HepG2 (cell line): ENCODE results near the gene ZBTB21. TPM values are rescaled to one million over a fixed set of nuclear protein-coding genes. Genes with fewer than 3 reads are reported as not detected.
A peak's percentile ranks its signal among the peaks of the same experiment; 100 is the strongest.

Experiments
- ATAC-seq: fragments of 200-7000 bp; cut with Tn5 transposase; 3 replicates; pipeline ENCODE4 v1.9.1; 2020; ENCODE audit warnings: mild to moderate bottlenecking, moderate library complexity
- BruUV-seq: library from RNA; stranded (reverse); fragments of 400-500 nt; replicated peaks from 2 replicates; lab custom pipeline; 2021; lab: Mats Ljungman, UMichigan
- CTCF ChIA-PET: fragments of 300-600 bp; formaldehyde crosslinking; extraction: SDS; loops from one replicate; lab custom pipeline; 2021; ENCODE audit warnings: low total read pairs, inconsistent platforms, low intra/inter-chr PET ratio; lab: Yijun Ruan, JAX
- POLR2A ChIA-PET: fragments of 350-600 bp; sonication (Branson Sonifier 250); formaldehyde crosslinking; loops from one replicate; lab custom pipeline; 2020; ENCODE audit warnings: antibody characterized with exemption, inconsistent platforms; lab: Yijun Ruan, JAX
- DNase-seq: peaks from one replicate; pipeline ENCODE4 v3.0.0-alpha.2; 2015; ENCODE audit warnings: low spot score
- FAIRE-seq: peaks from 3 replicates; lab custom pipeline; 2011; peaks lifted over from hg19 to GRCh38; lab: Jason Lieb, UNC
- H2AFZ ChIP-seq: one replicate; pipeline ENCODE4 v1.6.1; 2011; ENCODE audit warnings: low read length, inconsistent platforms
- H3K27ac ChIP-seq: fragments of 300-600 bp; 3 replicates; pipeline ENCODE4 v1.8.0; 2011; ENCODE audit warnings: mixed run types, mild to moderate bottlenecking, mixed read lengths, low read length, inconsistent platforms; ENCODE audit not compliant: insufficient read depth; ENCODE audit errors: extremely low read length
- H3K27me3 ChIP-seq, 2 experiments: fragments of 200-600 bp in 1 of 2; 2 replicates in 1 of 2; 3 replicates in 1 of 2; pipeline versions ENCODE4 v1.6.0 to v1.8.0; 2011; ENCODE audit warnings: low read length in 2 of 2, mild to moderate bottlenecking in 2 of 2, moderate library complexity in 2 of 2, inconsistent platforms in 1 of 2; ENCODE audit not compliant: insufficient read depth in 2 of 2, control insufficient read depth in 1 of 2
- H3K36me3 ChIP-seq, 2 experiments: fragments of 200-600 bp in 1 of 2; replicated peaks in 1 of 2; 2 replicates in 1 of 2; 3 replicates in 1 of 2; pipeline versions ENCODE4 v1.5.1 to v1.8.0; 2011; ENCODE audit warnings: low read length in 2 of 2, inconsistent platforms in 1 of 2; ENCODE audit not compliant: insufficient read depth in 2 of 2, control insufficient read depth in 1 of 2
- H3K4me1 ChIP-seq: 2 replicates; pipeline ENCODE4 v1.5.1; 2012; ENCODE audit warnings: low read length, inconsistent platforms; ENCODE audit not compliant: insufficient read depth
- H3K4me2 ChIP-seq: 2 replicates; pipeline ENCODE4 v1.6.0; 2011; ENCODE audit warnings: low read depth, low read length, inconsistent platforms
- H3K4me3 ChIP-seq, 3 experiments: fragments of 200-600 bp in 1 of 3; sonication (generic), shearing (Covaris generic) in 1 of 3; replicated peaks in 1 of 3; 2 replicates each; pipeline ENCODE4 v1.5.1; 2011 to 2016; ENCODE audit warnings: low read length in 3 of 3, inconsistent platforms in 2 of 3, low read depth in 2 of 3, mild to moderate bottlenecking in 2 of 3, control low read depth in 1 of 3, mixed read lengths in 1 of 3; ENCODE audit not compliant: insufficient read depth in 1 of 3
- H3K79me2 ChIP-seq: one replicate; pipeline ENCODE4 v1.6.1; 2011; ENCODE audit warnings: low read length, inconsistent platforms; ENCODE audit not compliant: insufficient read depth
- H3K9ac ChIP-seq: 2 replicates; pipeline ENCODE4 v1.6.0; 2011; ENCODE audit warnings: mild to moderate bottlenecking, low read depth, low read length, inconsistent platforms; ENCODE audit not compliant: insufficient read depth
- H3K9me3 ChIP-seq: 2 replicates; pipeline ENCODE4 v1.5.1; 2012; ENCODE audit warnings: mild to moderate bottlenecking, low read length
- H4K20me1 ChIP-seq: 2 replicates; pipeline ENCODE4 v1.6.0; 2011; ENCODE audit warnings: inconsistent platforms, mild to moderate bottlenecking, low read length, moderate library complexity; ENCODE audit not compliant: insufficient read depth
- BORCS8-MEF2B ChIP-seq: sonication (generic); formaldehyde crosslinking; IDR thresholded peaks from 2 replicates; pipeline ENCODE4 v1.8.0; 2022; ENCODE audit warnings: mild to moderate bottlenecking, missing genetic modification reagents
- CEBPB ChIP-seq: IDR thresholded peaks from 2 replicates; pipeline ENCODE4 v1.6.1; 2011; ENCODE audit warnings: low read depth, low read length, improper control_type of control experiment, borderline replicate concordance
- MATR3 ChIP-seq: sonication (generic); formaldehyde crosslinking; IDR thresholded peaks from 2 replicates; pipeline ENCODE4 v1.4.0; 2020; ENCODE audit warnings: missing genetic modification reagents
- MTA3 ChIP-seq: sonication (generic); formaldehyde crosslinking; IDR thresholded peaks from 2 replicates; pipeline ENCODE4 v1.4.0; 2020; ENCODE audit warnings: missing genetic modification reagents
- NONO ChIP-seq, 2 experiments: fragments of 450-650 bp in 1 of 2; sonication (generic) in 1 of 2; formaldehyde crosslinking in 1 of 2; IDR thresholded peaks in 1 of 2; conservative IDR thresholded peaks in 1 of 2; 2 replicates each; pipeline versions ENCODE4 v1.6.1 to v1.8.0; 2017 to 2022; ENCODE audit warnings: mild to moderate bottlenecking in 1 of 2, missing genetic modification reagents in 1 of 2, moderate library complexity in 1 of 2
- POLR2AphosphoS2 ChIP-seq: IDR thresholded peaks from 2 replicates; pipeline ENCODE4 v1.6.1; 2011; ENCODE audit warnings: low read depth, low read length, improper control_type of control experiment
- STAT5B ChIP-seq: sonication (generic); formaldehyde crosslinking; IDR thresholded peaks from 2 replicates; pipeline ENCODE4 v1.4.0; 2020; ENCODE audit warnings: missing genetic modification reagents
- ZNF460 ChIP-seq: sonication (generic); formaldehyde crosslinking; IDR thresholded peaks from 2 replicates; pipeline ENCODE4 v1.5.1; 2020; ENCODE audit warnings: missing genetic modification reagents, mild to moderate bottlenecking, borderline replicate concordance
- ZNF720 ChIP-seq: sonication (generic); formaldehyde crosslinking; IDR thresholded peaks from 2 replicates; pipeline ENCODE4 v1.4.0; 2020; ENCODE audit warnings: missing genetic modification reagents
- WGBS: methylation state at CpG from one replicate; pipeline ENCODE4 v1.1.6; 2017; ENCODE audit warnings: low lambda C conversion rate; 5-methylcytosine and 5-hydroxymethylcytosine counted together
- in situ Hi-C: cut with HindIII; loops from 2 replicates; pipeline ENCODE4 v1.10.0; 2017; ENCODE audit warnings: low pct_unique_long_range_greater_than_20kb; ENCODE audit not compliant: extremely low pct_ligation_motif_present
- intact Hi-C: fragments of 100-400 bp; cut with micrococcal nuclease; formaldehyde crosslinking; loops from one replicate; pipeline ENCODE4 v1.10.0; 2022; ENCODE audit not compliant: unreplicated experiment
- polyA plus RNA-seq, 8 experiments: library from polyadenylated mRNA; depleted of rRNA in 3 of 8; stranded (reverse) in 7 of 8; unstranded in 1 of 8; fragments of >200 nt; fragmentation: Illumina TruSeq in 4 of 8; extraction: Trizol in 4 of 8; gene quantifications; 2 replicates each; pipeline versions ENCODE4 v1.2.1 to v1.2.3, GENCODE V29; 2011 to 2016; ENCODE audit warnings: low read depth in 4 of 8, missing spikeins in 1 of 8, mixed read lengths in 1 of 8; ENCODE audit not compliant: insufficient read depth in 1 of 8
- total RNA-seq, 5 experiments: library from RNA; depleted of rRNA; stranded (reverse); fragments of >200 nt; fragmentation: Illumina TruSeq; extraction: Trizol; gene quantifications; 2 replicates each; pipeline ENCODE4 v1.2.3, GENCODE V29; 2016; ENCODE audit warnings: low read depth in 1 of 5
- TF ChIP-seq, protein P1 (sequence below): sonication (generic); formaldehyde crosslinking; IDR thresholded peaks from 2 replicates; pipeline ENCODE4 v1.4.0; 2020; ENCODE audit warnings: mild to moderate bottlenecking, missing genetic modification reagents
- TF ChIP-seq, protein P2 (sequence below): sonication (generic); formaldehyde crosslinking; IDR thresholded peaks from one replicate; pipeline ENCODE4 v1.5.1; 2020; ENCODE audit warnings: mild to moderate bottlenecking, missing genetic modification reagents; ENCODE audit errors: not compliant biosample characterization
- TF ChIP-seq, protein P3 (sequence below): sonication (generic); formaldehyde crosslinking; IDR thresholded peaks from 2 replicates; pipeline ENCODE4 v1.8.0; 2022; ENCODE audit warnings: missing genetic modification reagents, mild to moderate bottlenecking, inconsistent platforms, borderline replicate concordance

Gene ZBTB21
- total and polyA plus RNA-seq, 2 of the 13 experiments (the other 11 are each of a cell fraction or from before 2014, with no cell fraction given), result 4.5 to 6.1 TPM

DNA sequence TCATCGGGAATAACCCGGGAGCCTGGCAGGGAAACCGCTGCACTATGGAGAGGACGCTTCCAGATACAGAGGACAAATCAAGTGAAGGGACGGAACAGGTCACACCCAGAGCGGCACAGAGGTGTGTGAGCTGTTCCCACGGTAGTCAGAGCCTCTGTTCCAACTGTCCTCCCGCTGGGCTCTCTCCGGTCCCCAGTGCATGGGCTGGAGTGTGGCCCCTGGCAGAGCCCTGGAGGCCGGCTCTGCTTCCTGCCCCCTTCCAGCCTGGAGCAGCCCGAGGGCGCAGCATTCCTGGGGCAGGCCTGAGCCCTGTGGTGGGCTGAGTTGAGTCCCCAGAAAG is 11.9 kb upstream of the ZBTB21 start:
- WGBS, result 35% methylated on average over 4 of the region's 12 CpGs
- no peak for FAIRE-seq
- ATAC-seq, result peak; percentile 21; the same call in 2 of the 3 replicates

More for the DNA sequence above, 11.9 kb upstream of the ZBTB21 start:
- H2AFZ ChIP-seq, result no peak overlapping the region
- H3K4me1 ChIP-seq, result no peaks in the 10 kb centered on the region
- peaks cover 6 to 71% of the 10 kb centered on the region in 2 experiments; a peak in 4 of 5 replicates for H3K27me3 ChIP-seq
- no peaks in the 10 kb centered on the region for H3K36me3 ChIP-seq
- ChIA-PET CTCF (no interaction called here), POLR2A (no interaction called here)
- in situ Hi-C loops, result no loop called here
- no peak overlapping the region for H3K4me2 ChIP-seq
- intact Hi-C loops, result no loop called here
- H3K79me2 ChIP-seq, result no peaks in the 10 kb centered on the region
- H4K20me1 ChIP-seq, result no peaks in the 10 kb centered on the region
- TF ChIP-seq BORCS8-MEF2B (CRISPR knock-in tag) (no peak), POLR2AphosphoS2 (no peak), MTA3 (CRISPR knock-in tag) (no peak), NONO (IDR thresholded peaks at IDR 0.05) (no peak), NONO (CRISPR knock-in tag; conservative IDR thresholded peaks at IDR 0.05) (no peak), ZNF720 (CRISPR knock-in tag) (no peak), ZNF460 (CRISPR knock-in tag) (no peak), STAT5B (CRISPR knock-in tag) (no peak), MATR3 (CRISPR knock-in tag) (no peak), CEBPB (no peak)
- TF ChIP-seq, protein P1, sequence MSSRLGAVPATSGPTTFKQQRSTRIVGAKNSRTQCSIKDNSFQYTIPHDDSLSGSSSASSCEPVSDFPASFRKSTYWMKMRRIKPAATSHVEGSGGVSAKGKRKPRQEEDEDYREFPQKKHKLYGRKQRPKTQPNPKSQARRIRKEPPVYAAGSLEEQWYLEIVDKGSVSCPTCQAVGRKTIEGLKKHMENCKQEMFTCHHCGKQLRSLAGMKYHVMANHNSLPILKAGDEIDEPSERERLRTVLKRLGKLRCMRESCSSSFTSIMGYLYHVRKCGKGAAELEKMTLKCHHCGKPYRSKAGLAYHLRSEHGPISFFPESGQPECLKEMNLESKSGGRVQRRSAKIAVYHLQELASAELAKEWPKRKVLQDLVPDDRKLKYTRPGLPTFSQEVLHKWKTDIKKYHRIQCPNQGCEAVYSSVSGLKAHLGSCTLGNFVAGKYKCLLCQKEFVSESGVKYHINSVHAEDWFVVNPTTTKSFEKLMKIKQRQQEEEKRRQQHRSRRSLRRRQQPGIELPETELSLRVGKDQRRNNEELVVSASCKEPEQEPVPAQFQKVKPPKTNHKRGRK (CRISPR knock-in tag), result no peak
- TF ChIP-seq, protein P2, sequence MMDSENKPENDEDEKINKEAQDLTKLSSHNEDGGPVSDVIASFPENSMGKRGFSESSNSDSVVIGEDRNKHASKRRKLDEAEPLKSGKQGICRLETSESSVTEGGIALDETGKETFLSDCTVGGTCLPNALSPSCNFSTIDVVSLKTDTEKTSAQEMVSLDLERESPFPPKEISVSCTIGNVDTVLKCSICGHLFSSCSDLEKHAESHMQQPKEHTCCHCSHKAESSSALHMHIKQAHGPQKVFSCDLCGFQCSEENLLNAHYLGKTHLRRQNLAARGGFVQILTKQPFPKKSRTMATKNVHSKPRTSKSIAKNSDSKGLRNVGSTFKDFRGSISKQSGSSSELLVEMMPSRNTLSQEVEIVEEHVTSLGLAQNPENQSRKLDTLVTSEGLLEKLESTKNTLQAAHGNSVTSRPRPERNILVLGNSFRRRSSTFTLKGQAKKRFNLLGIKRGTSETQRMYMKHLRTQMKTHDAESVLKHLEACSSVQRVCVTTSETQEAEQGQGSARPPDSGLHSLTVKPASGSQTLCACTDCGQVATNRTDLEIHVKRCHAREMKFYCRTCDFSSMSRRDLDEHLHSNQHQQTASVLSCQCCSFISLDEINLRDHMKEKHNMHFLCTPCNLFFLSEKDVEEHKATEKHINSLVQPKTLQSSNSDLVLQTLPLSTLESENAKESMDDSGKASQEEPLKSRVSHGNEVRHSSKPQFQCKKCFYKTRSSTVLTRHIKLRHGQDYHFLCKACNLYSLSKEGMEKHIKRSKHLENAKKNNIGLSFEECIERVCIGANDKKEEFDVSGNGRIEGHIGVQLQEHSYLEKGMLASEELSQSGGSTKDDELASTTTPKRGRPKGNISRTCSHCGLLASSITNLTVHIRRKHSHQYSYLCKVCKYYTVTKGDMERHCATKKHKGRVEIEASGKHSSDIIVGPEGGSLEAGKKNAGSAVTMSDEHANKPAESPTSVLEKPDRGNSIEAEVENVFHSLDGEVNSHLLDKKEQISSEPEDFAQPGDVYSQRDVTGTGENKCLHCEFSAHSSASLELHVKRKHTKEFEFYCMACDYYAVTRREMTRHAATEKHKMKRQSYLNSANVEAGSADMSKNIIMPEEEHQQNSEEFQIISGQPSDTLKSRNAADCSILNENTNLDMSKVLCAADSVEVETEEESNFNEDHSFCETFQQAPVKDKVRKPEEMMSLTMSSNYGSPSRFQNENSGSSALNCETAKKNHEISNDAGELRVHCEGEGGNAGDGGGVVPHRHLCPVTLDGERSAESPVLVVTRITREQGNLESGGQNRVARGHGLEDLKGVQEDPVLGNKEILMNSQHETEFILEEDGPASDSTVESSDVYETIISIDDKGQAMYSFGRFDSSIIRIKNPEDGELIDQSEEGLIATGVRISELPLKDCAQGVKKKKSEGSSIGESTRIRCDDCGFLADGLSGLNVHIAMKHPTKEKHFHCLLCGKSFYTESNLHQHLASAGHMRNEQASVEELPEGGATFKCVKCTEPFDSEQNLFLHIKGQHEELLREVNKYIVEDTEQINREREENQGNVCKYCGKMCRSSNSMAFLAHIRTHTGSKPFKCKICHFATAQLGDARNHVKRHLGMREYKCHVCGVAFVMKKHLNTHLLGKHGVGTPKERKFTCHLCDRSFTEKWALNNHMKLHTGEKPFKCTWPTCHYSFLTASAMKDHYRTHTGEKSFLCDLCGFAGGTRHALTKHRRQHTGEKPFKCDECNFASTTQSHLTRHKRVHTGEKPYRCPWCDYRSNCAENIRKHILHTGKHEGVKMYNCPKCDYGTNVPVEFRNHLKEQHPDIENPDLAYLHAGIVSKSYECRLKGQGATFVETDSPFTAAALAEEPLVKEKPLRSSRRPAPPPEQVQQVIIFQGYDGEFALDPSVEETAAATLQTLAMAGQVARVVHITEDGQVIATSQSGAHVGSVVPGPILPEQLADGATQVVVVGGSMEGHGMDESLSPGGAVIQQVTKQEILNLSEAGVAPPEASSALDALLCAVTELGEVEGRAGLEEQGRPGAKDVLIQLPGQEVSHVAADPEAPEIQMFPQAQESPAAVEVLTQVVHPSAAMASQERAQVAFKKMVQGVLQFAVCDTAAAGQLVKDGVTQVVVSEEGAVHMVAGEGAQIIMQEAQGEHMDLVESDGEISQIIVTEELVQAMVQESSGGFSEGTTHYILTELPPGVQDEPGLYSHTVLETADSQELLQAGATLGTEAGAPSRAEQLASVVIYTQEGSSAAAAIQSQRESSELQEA (CRISPR knock-in tag), result no peak
- TF ChIP-seq, protein P3, sequence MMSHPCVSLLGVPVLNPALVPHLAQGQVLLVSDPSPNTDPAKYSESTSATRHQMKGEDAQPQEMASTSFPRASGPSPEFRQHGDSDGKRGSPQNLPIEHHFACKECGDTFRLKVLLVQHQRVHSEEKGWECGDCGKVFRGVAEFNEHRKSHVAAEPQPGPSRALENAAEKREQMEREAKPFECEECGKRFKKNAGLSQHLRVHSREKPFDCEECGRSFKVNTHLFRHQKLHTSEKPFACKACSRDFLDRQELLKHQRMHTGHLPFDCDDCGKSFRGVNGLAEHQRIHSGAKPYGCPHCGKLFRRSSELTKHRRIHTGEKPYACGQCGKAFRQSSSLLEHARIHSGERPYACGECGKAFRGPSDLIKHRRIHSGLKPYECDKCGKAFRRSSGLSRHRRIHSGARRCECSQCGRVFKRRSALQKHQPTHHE (CRISPR knock-in tag), result no peak
- no TSS peak for BruUV-seq
- H3K27ac ChIP-seq, result no peak overlapping the region
- no peak overlapping the region for H3K4me3 ChIP-seq
- DNase-seq, result no peak
- H3K9me3 ChIP-seq, result no peaks in the 10 kb centered on the region
- H3K9ac ChIP-seq, result no peak overlapping the region
